ENCODE results near the gene AMELX.

GRCh38 chrX:11273544-11273943 lies 19.7 kb upstream of the AMELX start:
- TF ChIP-seq POLR2AphosphoS5 (IDR thresholded peaks at IDR 0.05; ENCODE audit: low read depth, low read length) (no peak), POLR2A (IDR thresholded peaks at IDR 0.05; ENCODE audit: low read depth, low read length) (no peak)
